LNCAP (cell line): ENCODE results near the gene TNFAIP8.

Experiments used
- CTCF ChIP-seq: fragments of 450-650 bp; IDR thresholded peaks from 2 replicates; pipeline ENCODE4 v1.5.1; 2017; ENCODE audit warnings: mild to moderate bottlenecking

The TNFAIP8 gene

DNA sequence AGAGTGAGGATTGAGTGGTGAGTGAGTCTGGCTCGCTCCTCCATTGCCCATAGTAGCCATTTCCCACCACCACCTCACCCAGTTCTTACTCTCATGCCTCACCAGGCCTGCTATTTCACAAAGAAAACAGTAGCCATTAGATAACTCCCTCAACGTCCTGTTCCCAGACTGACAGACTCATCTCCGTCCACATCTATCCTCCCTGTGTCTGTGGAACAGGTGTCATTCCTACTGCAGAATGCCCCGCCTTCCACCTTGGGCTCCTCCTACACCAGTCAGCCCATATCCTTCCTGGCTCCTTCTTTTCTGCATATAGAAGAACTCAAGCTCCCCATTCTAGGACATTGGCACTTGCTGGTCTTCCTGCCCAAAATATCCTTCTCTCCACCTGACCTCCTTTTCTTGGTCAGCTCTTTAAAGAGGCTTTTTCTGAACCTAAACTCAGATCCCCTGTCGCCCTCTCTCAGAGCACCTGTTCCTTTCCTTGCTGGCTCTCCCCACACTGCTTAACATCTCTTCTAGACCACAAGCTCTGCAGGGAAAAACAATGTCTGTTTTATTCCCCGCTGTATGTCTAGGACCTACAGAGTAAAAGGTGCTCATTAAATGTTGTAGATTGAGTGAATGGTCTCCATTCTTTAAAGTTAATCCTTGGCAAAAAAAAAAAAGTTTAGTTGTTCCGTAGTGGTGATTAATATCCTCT lies 3.2 kb downstream of the TNFAIP8 start:
- no peak for TF ChIP-seq CTCF

DNA sequence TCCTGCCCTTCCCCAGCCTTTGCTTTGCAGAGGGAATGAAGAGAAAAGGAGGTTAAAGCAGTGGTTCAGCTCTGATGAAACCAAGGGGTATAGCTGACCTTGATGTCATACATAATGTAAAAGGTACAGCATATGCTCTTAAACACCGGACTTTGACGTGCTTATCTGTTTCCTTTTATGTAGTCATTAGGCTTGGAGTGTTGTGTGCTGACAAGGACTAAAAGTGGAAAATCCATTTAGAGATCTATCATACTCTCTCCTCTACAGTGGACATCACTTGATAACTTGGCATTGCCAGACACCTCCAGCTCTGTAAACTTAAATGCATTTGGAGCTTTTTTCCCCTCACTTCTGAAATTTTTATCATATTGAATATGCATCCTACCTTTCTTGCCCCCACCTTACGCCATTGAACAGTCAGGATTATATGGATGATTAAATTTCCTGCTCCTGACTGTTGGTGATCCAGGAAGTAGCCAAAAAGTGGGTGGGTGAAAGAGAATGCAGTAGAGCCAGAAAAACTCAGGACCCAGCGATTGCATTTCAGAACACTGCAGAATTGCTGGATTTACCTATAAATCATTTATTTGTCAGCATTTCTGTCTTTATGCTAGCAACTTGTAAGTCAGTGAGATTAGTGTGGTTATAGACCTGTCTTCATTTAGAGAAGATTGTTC lies 4.1 kb downstream of the TNFAIP8 start:
- no peak for TF ChIP-seq CTCF

GRCh38 chr5:119360905-119361593 lies 5.2 kb downstream of the TNFAIP8 start:
- no peak for TF ChIP-seq CTCF

DNA sequence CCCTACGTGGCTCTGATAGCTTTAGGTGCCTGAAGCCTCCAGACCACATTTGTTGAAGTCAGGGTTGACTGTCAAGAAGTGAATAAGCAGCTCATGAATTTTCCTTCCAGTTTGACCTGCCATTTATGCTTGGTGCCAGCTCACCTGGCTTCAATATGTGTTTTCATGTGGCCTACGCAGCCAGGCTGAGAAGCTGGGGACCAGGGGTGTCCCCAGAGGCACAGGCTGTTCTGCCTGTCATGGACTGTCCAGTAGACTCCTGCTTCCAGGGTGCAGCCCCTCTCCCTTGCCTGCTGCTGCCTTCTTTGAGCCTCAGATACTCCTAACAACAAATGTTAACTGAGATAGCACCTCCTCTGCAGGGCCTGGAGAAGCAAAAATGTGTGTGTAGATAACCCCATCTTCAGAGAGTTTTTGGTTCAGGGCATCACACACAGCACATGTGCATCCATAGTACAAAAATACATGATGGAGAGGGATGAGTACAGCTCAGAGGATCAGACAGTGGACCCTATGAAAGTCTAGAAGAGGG lies 5.8 kb downstream of the TNFAIP8 start:
- TF ChIP-seq CTCF, result no peak

GRCh38 chr5:119362714-119363113 lies 6.9 kb downstream of the TNFAIP8 start:
- no peak for TF ChIP-seq CTCF

DNA sequence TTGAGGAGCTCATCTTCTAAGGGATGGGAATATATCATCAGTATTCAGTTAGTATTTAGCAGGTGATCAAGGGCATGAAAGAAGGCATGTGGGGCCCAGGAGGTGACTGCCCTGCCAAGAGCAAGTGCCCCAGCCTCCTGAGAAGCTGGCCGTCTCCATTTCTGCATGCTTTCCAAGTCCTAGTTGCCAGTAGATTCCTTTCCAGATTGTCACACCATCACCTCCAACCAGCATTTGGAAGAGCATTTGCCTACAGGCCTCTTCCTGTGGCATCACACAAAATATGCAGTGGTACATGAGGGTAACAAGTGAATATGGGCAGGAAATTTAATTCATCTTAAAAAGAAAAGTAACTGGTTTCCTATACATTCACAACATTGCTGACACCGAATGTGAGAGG lies 7.5 kb downstream of the TNFAIP8 start:
- no peak for TF ChIP-seq CTCF

DNA sequence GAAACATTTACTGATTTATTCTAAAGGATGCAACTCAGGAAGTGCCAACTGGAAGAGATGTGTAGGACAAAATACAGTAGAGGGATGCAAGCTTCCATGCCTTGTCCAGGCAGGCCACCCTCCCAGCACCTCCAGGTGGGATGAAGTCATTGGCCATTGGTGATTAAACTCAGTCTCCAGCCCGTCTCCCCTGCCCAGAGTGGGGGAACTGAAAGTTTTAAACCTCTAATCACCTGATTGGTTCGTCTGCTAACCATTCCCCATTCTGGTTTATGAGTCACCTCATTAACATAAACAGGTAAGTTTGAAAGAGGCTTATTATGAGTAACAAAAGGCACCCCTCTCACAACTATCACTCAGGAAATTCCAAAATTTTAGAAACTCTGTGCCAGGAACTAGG lies 8.1 kb downstream of the TNFAIP8 start:
- no peak for TF ChIP-seq CTCF
